Loucy (cell line): Measurements from ENCODE around the gene CPLANE2.

ENCODE experiments used
- H2AFZ ChIP-seq: fragments of 200-600 bp; sonication (generic); 2 replicates; pipeline ENCODE4 v1.6.0; 2016; ENCODE audit warnings: antibody characterized with exemption, mild to moderate bottlenecking, low read length, moderate library complexity
- H3F3A ChIP-seq: fragments of 200-600 bp; 2 replicates; pipeline ENCODE4 v1.6.0; 2016; ENCODE audit warnings: antibody characterized with exemption, low read depth, mild to moderate bottlenecking
- H3K27me3 ChIP-seq: fragments of 200-600 bp; sonication (generic); 2 replicates; pipeline ENCODE4 v1.6.1; 2014; ENCODE audit warnings: low read length, mild to moderate bottlenecking; ENCODE audit not compliant: insufficient read depth, poor library complexity, severe bottlenecking
- H3K36me3 ChIP-seq: fragments of 200-600 bp; sonication (generic); 2 replicates; pipeline ENCODE4 v1.6.1; 2016; ENCODE audit warnings: low read length; ENCODE audit not compliant: insufficient read depth
- H3K4me1 ChIP-seq: fragments of 200-600 bp; sonication (generic); 2 replicates; pipeline ENCODE4 v1.5.1; 2014; ENCODE audit warnings: low read length, mild to moderate bottlenecking; ENCODE audit not compliant: insufficient read depth, poor library complexity, severe bottlenecking
- H3K4me2 ChIP-seq: fragments of 200-600 bp; sonication (generic); 2 replicates; pipeline ENCODE4 v1.6.0; 2014; ENCODE audit warnings: antibody characterized with exemption, low read length, low read depth, mild to moderate bottlenecking; ENCODE audit not compliant: poor library complexity, severe bottlenecking
- H3K4me3 ChIP-seq: fragments of 200-600 bp; sonication (generic); 2 replicates; pipeline ENCODE4 v1.5.1; 2014; ENCODE audit warnings: low read length, mild to moderate bottlenecking, mixed read lengths; ENCODE audit not compliant: poor library complexity, severe bottlenecking
- H3K79me2 ChIP-seq: fragments of 200-600 bp; sonication (generic); 2 replicates; pipeline ENCODE4 v1.6.1; 2014; ENCODE audit warnings: low read length; ENCODE audit not compliant: insufficient read depth
- H3K9ac ChIP-seq: fragments of 200-600 bp; sonication (generic); 2 replicates; pipeline ENCODE4 v1.6.0; 2014; ENCODE audit warnings: mild to moderate bottlenecking, low read depth, low read length, moderate library complexity; ENCODE audit not compliant: poor library complexity, severe bottlenecking
- H3K9me2 ChIP-seq: fragments of 200-600 bp; sonication (generic); replicated peaks from 2 replicates; pipeline ENCODE4 v1.6.1; 2016; ENCODE audit warnings: low read depth, low read length, mixed read lengths
- H3K9me3 ChIP-seq: fragments of 200-600 bp; sonication (generic); 2 replicates; pipeline ENCODE4 v1.6.1; 2014; ENCODE audit warnings: mild to moderate bottlenecking, antibody characterized with exemption, low read length, low read depth; ENCODE audit not compliant: insufficient read depth
- H4K20me1 ChIP-seq: fragments of 200-600 bp; sonication (generic); 2 replicates; pipeline ENCODE4 v1.6.0; 2014; ENCODE audit warnings: antibody characterized with exemption, low read length, mild to moderate bottlenecking; ENCODE audit not compliant: insufficient read depth, poor library complexity, severe bottlenecking
- CTCF ChIP-seq: fragments of 200-600 bp; sonication (generic); conservative IDR thresholded peaks from 2 replicates; pipeline ENCODE4 v1.5.1; 2014; ENCODE audit warnings: mild to moderate bottlenecking, antibody characterized with exemption, low read length
- EZH2phosphoT487 ChIP-seq: fragments of 200-600 bp; IDR thresholded peaks from 2 replicates; pipeline ENCODE4 v1.6.1; 2018; ENCODE audit warnings: antibody characterized with exemption, mild to moderate bottlenecking, moderate library complexity, borderline replicate concordance

Gene CPLANE2

GRCh38 chr1:16205891-16206546, 31.0 kb downstream of the CPLANE2 start:
- Histone ChIP-seq H2AFZ (peak overlapping the region; percentile 60; the same call in 1 of the 2 replicates), H3K9ac (peak overlapping the region; percentile 69), H3K4me3 (peak overlapping the region; percentile 79), H3K27me3 (no peaks in the 10 kb centered on the region), H3K36me3 (no peaks in the 10 kb centered on the region), H3K9me2 (no peaks in the 10 kb centered on the region), H3K4me2 (peak overlapping the region; percentile 91), H3F3A (no peaks in the 10 kb centered on the region), H4K20me1 (no peaks in the 10 kb centered on the region), H3K79me2 (peaks cover 7% of the 10 kb centered on the region; the same call in 1 of the 2 replicates), H3K9me3 (no peaks in the 10 kb centered on the region), H3K4me1 (peaks cover 14% of the 10 kb centered on the region)
- TF ChIP-seq EZH2phosphoT487 (no peak), CTCF (no peak)

DNA sequence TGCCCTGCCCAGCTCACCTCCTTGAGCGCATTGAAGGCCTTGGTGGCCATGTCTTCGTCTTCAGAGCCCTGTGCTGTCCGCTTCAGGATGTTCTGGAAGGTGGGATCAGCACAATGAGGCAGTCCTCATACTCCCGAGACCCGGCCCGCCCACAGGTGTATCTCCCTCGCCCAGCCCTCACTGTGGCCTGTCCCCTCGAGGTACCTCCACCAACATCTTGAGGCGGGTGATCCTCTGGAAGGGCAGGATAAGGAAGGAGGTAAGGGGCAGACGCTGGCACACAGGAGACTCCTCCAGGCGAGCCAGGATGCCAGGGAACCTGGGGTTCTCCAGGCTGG, 31.7 kb downstream of the CPLANE2 start:
- no peaks in the 10 kb centered on the region for H3K27me3 ChIP-seq
- TF ChIP-seq CTCF (no peak), EZH2phosphoT487 (no peak)
- H3K4me1 ChIP-seq: peaks cover 14% of the 10 kb centered on the region
- H3K36me3 ChIP-seq: no peaks in the 10 kb centered on the region
- peak overlapping the region; percentile 79 for H3K4me3 ChIP-seq
- peak overlapping the region; percentile 91 for H3K4me2 ChIP-seq
- peak overlapping the region; percentile 69 for H3K9ac ChIP-seq
- H3F3A ChIP-seq: no peaks in the 10 kb centered on the region
- H3K9me2 ChIP-seq: no peaks in the 10 kb centered on the region
- H3K79me2 ChIP-seq: peaks cover 7% of the 10 kb centered on the region; the same call in 1 of the 2 replicates
- no peaks in the 10 kb centered on the region for H4K20me1 ChIP-seq
- no peak overlapping the region for H2AFZ ChIP-seq
- no peaks in the 10 kb centered on the region for H3K9me3 ChIP-seq

- Histone ChIP-seq H3K27me3 (no peaks in the 10 kb centered on the region), H3K4me3 (no peak overlapping the region), H3K9ac (peak overlapping the region; percentile 69), H2AFZ (no peak overlapping the region), H3K4me2 (peak overlapping the region; percentile 91), H4K20me1 (no peaks in the 10 kb centered on the region), H3K9me2 (no peaks in the 10 kb centered on the region), H3K4me1 (peaks cover 14% of the 10 kb centered on the region), H3K9me3 (no peaks in the 10 kb centered on the region), H3K79me2 (peaks cover 7% of the 10 kb centered on the region; the same call in 1 of the 2 replicates), H3F3A (no peaks in the 10 kb centered on the region), H3K36me3 (no peaks in the 10 kb centered on the region)
- TF ChIP-seq CTCF: peak; percentile 65
- no peak for TF ChIP-seq EZH2phosphoT487
Measured at GRCh38 chr1:16204634-16205333, 32.2 kb downstream of the CPLANE2 start.
